ENCODE data around the gene DOLK. TPM values are rescaled to one million over a fixed set of nuclear protein-coding genes. Genes with fewer than 3 reads are reported as not detected.

DOLK gene
- total RNA-seq, 1 experiment from 2014 or later = 16.2 TPM

GRCh38 chr9:128933731-128934130 lies 13.7 kb downstream of the DOLK start:
- DNase-seq (ENCODE audit: low read depth) = no peak

DNA sequence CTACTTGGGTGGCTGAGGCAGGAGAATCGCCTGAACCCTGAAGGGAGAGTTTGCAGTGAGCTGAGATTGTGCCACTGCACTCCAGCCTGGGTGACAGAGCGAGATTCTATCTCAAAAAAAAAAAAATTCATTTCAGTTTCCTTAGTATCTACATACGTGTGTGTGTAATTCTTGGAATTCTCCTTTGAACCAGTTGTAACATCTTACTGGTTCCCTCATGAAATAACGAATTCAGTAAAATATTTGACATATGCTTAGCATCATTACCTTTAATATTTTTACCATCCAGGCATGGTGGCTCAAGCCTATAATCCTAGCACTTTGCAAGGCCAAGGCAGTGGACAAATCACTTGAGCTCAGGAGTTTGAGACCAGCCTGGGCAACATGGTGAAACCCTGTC lies 17.8 kb downstream of the DOLK start:
- DNase-seq (ENCODE audit: low read depth) = no peak

DNA sequence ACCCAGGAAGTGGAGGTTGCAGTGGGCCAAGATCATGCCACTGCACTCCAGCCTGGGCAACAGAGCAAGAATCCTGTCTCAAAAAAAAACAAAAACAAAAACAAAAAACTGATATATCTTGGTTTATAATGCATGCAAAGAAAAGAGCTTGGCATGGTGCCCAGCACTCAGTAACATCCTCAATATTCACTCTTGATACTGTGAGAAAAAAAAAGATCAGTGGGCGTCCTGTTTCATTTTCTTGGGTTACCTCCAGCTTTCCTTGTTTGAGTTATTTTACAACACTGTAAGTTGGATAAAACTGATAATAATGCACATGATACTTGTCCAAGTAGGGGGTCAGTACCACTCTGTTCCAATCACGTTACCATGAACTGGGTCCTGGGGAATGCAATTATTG lies 18.8 kb downstream of the DOLK start:
- DNase-seq (ENCODE audit: low read depth) = no peak

DNA sequence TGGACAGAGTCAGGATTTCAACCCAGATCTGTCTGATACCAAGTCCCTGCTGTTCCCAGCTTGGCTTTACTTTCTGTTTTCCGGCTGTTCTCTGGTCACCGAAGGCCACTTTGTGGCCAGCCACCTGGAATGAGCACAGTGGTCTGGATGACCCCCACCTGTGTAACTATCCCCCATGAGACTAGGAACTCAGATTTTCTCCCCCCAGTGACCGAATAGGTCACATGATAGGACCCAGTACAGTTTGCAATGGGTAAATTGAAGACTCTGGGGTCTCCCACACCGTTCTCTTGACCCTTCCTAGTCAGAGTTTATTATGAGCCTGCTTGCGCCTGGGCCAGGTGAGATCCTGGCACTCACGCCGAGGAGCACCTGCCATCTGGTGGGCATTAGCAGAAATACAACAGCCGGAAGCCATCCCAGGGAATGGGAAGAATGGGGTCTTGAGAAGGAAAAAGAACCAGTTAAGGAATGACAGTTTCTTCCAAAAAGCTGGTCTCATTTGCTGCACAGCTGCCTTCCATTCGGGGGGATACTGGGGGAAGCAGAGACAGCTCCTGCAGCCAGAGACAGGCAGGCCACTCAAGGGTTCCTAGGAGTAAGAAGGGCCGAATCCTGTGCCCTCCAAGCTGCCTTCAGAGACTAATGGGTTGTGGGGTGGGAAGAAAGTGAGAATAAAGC lies 19.5 kb downstream of the DOLK start:
- DNase-seq (ENCODE audit: low read depth) = peak; percentile 30

DNA sequence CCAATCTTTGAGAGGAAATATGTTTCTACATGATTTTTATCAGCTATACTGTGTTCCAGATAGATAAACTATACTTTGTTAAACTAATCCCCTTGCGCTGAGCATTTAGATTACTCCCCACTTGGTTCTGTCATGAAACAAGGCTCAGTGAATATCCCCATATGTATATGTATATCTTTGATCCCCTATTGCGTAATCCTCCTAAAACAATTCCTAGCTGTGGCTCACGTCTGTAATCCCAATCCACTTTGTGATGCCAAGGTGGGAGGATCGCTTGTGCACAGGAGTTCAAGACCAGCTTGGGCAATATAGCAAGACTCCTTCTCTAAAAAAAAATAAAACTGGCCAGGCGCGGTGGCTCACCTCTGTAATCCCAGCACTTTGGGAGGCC lies 23.9 kb downstream of the DOLK start:
- DNase-seq (ENCODE audit: low read depth) = no peak

DNA sequence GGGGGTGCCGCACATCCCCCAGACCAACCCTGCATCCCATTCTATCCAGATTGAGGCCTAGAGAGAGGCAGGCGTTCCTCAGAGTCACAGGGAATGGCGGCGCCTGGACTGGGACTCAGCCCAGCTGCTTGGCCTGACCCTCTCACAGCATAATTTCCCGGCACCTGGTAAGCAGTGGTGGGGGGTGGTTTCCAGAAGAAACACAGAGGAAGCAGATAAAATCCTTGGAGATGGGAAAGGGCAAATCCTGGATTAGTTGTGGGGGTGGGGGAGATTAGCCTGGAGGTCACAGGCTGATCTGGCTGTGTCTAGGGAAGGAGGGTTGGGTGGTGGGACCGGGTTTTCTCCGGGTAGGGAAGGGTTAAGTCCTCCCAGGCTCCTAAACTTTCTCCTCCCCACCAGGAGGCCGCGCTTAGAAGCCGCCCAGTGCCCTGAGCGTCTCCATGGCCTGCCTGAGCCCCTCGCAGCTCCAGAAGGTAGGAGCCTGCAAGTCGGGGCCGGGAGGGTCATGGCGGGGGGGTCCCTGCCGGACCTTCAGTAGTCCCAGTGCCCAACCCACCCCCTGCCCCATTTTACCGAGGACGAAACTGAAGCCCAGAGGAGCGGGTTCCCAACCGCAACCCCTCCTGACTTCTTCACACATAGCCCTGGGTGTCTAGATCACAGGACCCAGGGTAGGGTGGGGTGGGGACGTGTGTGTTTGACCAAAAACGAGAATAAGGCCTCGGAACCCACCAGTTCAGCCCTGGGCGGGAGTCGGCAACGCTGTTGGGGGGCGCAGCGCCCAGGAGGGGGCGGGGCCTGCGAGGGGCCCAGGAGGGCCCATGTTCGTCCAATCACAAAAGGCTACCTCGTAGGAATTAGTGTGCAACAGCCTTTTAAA lies 25.3 kb downstream of the DOLK start:
- peak; percentile 15 for DNase-seq (ENCODE audit: low read depth)

GRCh38 chr9:128920381-128921058 lies 26.9 kb downstream of the DOLK start, which contains the start of gene PHYHD1:
TSS of gene PHYHD1 (plus strand) at chr9:128920982. CDS start at chr9:128922324, 1,342 bp downstream.
- DNase-seq (ENCODE audit: low read depth) = peak; percentile 40

DNA sequence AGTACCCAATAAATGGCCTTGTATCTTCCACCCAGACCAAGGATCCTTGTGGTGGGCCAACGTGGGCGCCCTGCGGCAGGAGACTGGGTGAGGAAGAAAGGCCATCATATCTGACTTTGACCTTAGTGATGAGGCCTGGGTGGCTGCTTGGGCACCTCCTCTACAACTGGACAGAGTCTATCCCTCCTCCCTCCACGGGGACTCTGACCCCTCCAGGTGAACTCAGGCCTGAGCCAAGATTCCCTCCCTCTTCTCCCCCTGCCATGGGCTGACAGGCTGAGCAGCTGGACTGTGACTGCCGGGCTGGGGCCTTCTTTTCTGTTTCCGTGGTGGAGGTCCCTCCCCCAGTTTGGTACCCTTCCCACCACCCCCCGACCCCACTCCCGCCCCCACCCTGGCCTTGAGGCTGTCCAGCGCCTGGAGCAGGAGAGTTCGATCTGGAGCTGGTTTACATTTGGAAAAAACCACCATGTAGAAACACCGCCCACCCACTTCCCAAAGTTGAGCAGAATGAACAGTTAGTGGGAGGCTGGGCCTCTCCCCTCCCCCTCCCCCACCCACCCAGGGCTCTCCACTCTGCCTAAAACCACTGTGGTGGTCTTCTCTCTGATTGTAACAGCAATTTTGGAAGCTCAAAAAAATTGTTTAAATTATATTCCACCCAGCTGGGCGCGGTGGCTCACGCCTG lies 27.9 kb downstream of the DOLK start:
- no peak for DNase-seq (ENCODE audit: low read depth)

GRCh38 chr9:128918921-128919320 lies 28.5 kb downstream of the DOLK start:
- DNase-seq (ENCODE audit: low read depth) = no peak

- no peak for DNase-seq (ENCODE audit: low read depth)
Measured at GRCh38 chr9:128917151-128917849, 30.1 kb downstream of the DOLK start.

DNA sequence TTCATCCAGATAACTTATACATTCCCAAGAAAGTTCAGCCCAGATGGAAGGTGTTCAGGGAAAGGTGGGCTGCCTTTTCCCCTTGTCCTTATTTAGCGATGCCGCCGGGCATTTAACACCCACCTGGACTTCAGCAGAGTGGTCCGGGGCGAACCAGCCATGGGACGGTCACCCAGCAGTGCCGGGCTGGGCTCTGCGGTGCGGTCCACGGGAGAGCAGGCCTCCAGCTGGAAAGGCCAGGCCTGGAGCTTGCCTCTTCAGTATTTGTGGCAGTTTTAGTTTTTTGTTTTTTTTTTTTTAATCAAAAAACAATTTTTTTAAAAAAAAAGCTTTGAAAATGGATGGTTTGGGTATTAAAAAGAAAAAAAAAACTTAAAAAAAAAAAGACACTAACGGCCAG lies 30.7 kb downstream of the DOLK start:
- no peak for DNase-seq (ENCODE audit: low read depth)

GRCh38 chr9:128916204-128916603 lies 31.2 kb downstream of the DOLK start:
- DNase-seq (ENCODE audit: low read depth) = peak; percentile 48

GRCh38 chr9:128913995-128914772 lies 33.2 kb downstream of the DOLK start:
- no peak for DNase-seq (ENCODE audit: low read depth)

GRCh38 chr9:128913048-128913900 lies 34.1 kb downstream of the DOLK start:
- no peak for DNase-seq (ENCODE audit: low read depth)

GRCh38 chr9:128912270-128912853 lies 35.0 kb downstream of the DOLK start:
- DNase-seq (ENCODE audit: low read depth) = peak; percentile 64

DNA sequence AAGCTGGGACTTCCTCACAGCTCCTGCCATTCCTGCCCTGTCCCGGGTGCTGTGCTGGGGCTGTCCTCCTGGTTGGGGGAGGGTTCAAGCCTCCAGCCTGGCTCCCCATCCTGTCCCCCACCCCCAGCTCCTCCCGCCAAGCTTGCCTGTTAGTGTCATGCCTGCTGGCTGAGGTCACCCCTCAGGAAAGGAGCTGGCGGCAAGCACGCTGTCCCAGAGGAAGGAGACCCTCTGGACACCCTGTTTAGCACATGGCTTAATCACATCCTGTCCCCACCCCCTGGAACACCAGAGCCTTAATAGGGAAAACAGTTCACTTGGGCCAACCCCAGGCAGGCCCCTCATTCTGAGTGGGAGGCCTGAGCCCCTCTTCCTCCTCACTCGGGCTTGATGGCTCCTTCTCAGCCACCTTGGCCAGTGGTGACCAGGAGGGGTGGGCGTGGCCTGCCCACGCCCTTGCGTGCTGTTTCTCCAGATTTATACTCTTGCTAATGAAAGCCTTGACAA lies 35.8 kb downstream of the DOLK start:
- DNase-seq (ENCODE audit: low read depth) = peak; percentile 68

- DNase-seq (ENCODE audit: low read depth) = no peak
Measured at GRCh38 chr9:128910906-128911305, 36.5 kb downstream of the DOLK start.

GRCh38 chr9:128909859-128910258 lies 37.5 kb downstream of the DOLK start:
- no peak for DNase-seq (ENCODE audit: low read depth)

DNA sequence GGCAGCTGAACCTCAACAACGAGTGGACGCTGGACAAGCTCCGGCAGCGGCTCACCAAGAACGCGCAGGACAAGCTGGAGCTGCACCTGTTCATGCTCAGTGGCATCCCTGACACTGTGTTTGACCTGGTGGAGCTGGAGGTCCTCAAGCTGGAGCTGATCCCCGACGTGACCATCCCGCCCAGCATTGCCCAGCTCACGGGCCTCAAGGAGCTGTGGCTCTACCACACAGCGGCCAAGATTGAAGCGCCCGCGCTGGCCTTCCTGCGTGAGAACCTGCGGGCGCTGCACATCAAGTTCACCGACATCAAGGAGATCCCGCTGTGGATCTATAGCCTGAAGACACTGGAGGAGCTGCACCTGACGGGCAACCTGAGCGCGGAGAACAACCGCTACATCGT lies 39.0 kb downstream of the DOLK start:
- no peak for DNase-seq (ENCODE audit: low read depth)

All from RPMI7951 (cell line).